Activated CD4-positive, alpha-beta T cell treated with anti-CD3 and anti-CD28 coated beads, Interleukin-2, amount 50 U/mL, for 24 hours (primary cell): ENCODE data around the gene ZWILCH.
"Not testable (repeated sequence)": the region's sequence is repeated elsewhere in the genome, so short reads cannot be mapped to it uniquely, and the experiment has no call there.

Source experiments
- DNase-seq, 2 donors: peaks; one replicate each; pipeline ENCODE4 v3.0.0-alpha.2; 2020; ENCODE audit warnings: low read depth in 1 of 2, low spot score in 1 of 2

Gene ZWILCH

DNA sequence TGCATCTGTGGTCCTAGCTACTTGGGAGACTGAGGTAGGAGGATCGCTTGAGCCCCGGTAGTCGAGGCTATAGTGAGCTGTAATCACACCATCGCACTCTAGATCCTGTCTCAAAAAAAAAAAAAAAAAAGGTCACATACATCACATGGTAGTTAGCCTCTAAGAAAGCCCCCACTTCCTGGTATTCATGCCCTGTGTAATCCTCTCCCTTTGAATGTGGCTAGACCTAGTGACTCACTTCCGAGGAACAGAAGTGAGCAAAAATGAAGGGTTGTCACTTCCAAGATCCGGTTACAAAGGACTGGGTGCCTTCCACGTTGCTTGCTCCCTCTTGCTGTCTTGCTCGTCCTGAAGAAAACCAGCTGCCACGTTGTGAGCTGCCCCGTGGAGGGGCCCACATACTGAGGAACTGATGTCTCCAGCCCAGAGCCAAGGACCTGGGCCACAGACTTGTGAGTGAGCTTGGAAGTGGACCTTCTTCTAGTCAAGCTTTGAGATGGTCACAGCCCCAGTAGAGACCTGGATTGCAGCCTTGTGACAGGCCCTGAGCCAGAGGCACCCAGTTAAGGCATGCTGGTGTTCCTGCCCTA is 73.3 kb downstream of the ZWILCH start:
- no peak for DNase-seq

DNA sequence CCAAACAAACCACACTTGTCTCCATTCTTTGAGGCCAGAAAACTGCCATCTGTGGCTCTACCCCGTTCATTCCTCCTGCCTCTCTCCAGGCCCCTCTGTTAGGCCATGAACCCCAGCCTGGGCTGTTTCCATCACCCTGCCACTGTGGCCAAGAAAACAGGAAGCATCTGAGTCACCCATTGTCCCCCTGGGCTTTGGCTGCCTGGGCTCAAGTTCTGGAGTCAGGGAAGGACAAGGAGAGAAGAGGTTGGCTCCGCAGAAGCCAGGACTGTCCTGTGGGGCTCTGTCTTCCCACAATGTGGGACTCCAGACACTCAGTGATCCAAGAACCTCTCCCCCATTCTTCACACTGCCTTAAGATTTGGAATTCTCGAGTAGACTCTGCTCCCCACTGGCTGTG is 75.5 kb downstream of the ZWILCH start:
- no peak for DNase-seq

GRCh38 chr15:66581972-66582537 is 76.9 kb downstream of the ZWILCH start:
- DNase-seq = no peak

DNA sequence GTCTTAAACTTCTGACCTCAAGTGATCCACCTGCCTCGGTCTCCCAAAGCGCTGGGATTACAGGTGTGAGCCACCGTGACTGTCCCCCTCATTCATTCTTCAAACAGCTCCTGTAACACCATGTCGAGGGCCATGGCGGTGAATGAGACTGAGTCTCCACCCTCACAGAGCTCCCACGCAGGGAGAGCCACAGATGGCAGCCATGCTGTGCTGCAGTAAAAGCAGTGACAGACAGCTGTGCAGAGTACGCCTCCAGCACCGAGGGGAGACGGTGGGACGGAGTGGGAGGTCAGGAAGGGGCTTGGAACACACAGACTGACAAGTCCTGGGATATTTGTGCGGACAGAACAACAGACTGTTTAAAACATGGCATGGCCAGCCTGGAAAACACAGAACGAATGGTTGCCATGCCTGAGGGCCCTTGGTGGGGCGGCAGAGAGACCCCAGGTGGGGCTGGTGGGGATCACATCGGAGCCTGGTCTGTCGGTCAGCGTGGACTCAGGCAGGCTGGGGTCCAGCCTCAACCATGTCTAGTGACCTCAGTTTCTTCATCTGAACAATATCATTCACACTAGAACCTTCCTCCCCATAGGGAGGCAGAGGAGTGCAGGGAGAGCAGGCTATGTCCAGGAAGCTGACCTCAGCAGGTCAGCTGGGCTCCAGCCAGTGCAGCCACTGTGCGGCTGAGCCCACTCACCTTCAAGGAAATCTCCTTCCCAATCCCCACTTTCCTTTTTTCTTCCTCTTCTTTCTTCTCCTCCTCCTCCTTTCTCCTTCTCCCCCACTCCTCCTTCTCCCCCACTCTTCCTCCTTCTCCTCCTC is 81.2 kb downstream of the ZWILCH start:
- no peak for DNase-seq

DNA sequence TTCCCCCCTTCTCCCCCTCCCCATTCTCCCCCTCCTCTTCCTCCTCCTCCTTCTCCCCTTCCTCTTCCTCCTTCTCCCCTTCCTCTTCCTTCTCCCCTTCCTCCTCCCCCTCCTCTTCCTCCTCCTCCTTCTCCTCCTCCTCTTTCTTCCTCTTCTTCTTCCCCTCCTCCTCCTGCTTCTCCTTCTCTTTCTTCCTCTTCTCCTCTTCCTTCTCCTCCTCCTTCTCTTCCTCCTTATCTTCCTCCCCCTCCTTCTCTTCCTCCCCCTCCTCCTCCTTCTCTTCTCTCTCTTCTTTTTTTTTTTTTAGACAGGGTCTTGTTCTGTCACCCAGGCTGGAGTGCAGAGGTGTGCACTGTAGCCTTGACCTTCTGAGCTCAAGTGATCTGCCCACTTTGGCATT is 81.9 kb downstream of the ZWILCH start:
- DNase-seq = no peak

- DNase-seq = no peak
Measured at GRCh38 chr15:66587749-66588148, 82.6 kb downstream of the ZWILCH start.

DNA sequence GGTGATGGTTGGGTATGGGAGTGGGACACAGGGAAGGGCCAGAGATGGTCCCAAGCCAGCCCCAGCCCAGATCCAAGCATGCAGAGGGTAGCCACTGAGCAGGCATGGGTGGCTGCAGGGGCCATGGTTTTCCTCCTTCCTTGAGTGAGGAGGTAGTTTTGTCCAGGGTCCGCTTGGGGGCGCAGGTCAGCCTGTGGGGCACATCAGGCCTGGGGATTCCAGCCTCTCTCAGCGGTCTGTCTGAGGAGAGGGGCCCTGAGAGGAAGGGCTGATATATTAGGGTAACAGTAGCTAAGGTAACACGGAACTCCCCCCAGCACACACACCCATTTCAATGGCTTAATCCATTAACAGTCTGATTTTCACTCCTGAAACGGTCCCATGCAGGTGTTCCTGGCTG is 83.4 kb downstream of the ZWILCH start:
- no peak for DNase-seq

DNA sequence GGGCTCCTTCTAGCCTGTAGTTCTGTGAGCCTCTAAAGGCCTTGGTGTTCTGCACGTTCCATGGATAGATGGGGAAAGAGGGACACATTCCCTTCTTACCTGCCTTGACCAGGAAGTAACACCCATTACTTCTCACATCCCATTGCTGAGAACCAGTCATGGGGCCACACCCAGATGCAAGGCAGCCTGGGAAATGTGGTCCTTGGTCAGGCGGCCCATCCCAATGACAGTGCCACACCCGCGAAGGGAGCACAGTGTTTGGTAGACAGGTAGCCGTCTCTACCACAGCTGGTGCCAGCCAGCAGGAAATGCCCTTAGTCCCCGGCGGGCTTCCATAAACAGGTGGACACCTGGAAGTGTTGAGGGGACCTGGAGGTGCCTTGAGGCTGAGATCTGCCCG is 83.8 kb downstream of the ZWILCH start:
- DNase-seq = no peak

- DNase-seq = not testable (repeated sequence)
Measured at GRCh38 chr15:66589429-66589828, 84.3 kb downstream of the ZWILCH start.

- no peak for DNase-seq
Measured at GRCh38 chr15:66590435-66590834, 85.3 kb downstream of the ZWILCH start.

DNA sequence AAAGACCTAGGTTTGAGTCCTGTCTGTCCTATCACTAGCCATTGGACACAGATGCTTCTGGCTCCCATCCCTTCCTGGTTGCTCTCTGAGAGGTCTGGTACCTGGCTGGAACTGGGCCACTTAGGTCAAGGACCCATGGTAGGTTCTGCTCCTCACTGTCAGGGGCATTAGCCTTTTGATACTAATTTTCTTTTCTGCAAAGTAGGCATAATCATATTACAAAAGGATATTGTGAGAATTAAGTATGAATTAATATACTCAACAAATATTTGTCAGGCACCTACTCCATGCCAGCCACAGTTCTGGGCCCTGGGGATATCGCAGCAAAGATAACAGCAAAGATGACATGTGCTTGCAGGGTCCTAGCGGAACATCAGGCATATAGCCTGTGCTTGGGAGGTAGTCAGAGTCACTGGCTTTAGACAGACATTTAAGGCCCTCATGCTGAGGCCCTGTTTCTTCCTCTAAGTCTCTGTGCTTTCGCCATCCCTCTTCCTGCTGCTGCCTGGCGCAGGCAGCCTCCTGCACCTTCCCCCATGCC is 86.3 kb downstream of the ZWILCH start:
- DNase-seq = no peak

- no peak for DNase-seq
Measured at GRCh38 chr15:66592505-66593218, 87.5 kb downstream of the ZWILCH start.

DNA sequence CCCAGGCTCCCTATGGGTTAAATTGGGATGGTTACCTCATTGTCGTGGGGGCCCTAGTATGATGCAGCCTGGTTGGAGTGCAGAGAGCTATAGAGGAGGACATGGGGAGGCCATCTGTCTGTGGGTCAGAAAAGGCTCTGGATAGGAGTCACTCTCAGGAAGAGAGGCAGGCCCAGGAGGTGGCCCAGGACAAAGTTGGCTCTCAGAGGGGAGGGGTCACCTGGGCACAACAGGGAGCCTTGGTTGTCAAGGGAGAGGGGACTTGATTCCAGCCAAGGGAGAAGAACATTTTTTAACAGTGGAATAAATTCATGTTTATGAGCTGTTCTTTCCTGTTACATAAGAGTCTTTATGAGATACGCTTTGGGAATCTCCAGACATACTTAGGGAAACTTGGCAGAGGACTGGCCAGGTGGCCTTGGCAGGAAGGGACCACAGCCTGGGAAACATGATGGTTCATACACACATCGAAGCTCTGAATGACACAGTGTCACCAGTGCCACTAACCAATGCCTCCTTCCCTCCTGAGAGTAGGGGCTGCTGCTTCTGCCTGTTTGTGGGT is 88.2 kb downstream of the ZWILCH start:
- no peak for DNase-seq

- DNase-seq = no peak
Measured at GRCh38 chr15:66594344-66594743, 89.2 kb downstream of the ZWILCH start.

DNA sequence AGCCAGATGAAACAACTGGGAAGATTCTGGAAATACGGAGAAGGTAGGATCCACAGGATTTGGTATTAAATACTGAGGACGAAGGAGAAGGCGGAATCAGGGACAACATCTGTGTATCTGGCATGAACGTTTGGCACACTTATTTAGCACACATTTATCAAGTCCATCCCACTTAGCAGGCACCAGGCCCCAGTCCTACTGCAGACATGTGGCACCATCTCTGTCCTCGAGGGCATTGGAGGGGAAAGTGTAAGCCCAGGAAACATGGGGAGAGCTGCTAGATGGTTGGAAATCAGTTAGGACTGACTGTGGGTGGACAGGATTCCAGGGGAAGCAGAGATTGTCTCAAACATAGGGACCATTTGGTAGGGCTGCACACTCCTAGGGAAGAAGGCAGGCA is 89.7 kb downstream of the ZWILCH start:
- no peak for DNase-seq

GRCh38 chr15:66595332-66595731 is 90.2 kb downstream of the ZWILCH start:
- DNase-seq = no peak

DNA sequence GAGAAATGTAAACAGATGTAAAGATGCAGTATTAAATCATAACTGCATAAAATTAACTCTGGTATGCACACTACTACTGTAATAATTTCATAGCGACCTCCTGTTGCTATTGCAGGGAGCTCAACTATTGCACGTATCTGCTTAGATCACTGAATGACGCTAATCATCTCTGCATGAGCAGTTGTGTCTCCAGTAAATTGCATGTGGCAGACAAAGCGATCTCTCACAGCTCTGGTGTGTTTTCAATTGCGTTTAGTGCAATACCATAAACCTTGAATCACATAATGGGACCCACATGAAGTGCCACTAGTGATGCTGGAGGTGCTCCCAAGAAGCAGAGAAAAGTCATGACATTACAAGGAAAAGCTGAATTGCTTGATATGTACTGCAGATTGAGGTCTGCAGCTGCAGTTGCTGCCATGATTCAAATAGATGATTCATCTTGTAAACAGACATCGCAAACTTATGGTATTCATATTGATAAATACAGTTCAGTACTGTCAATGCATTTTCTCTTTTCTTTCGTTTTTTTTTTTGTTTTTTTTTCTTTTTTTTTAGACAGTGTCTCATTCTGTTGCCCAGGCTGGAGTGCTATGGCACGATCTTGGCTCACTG is 90.9 kb downstream of the ZWILCH start:
- DNase-seq = no peak

DNA sequence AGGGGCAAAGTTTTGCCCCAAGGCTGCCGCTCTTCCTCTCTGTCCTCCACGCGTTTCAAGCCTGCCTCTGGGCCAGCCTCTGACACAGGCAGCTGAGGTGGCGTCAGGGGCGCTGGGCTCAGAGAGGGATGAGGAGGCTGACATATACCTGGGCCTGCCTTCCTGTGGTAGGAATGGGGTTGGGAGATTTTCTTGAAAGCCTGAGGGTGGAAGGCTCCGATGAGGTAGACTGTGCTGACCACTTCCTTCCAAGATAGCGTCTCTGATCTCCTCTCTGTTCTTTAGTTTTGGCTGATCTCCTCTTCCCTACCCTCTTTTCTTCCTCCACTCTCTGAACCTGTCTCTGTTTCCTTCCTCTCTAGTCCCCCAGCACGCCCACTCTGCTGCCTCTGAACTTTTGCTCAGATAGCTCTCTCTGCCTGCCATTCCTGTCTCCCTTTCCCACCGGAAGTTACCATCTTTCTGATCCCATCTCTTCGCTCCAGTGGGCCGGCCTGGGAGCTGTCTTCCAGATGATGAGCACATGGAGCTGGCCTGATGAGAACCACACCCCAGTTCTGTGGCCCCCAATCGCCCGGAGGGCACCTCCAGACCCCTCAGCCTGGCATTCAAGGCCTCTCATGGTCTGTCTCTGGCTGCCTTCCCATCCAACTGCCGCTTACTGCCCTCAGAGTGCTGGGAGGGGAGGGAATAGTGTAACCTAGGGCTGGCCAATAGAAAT is 93.1 kb downstream of the ZWILCH start:
- no peak for DNase-seq
